HepG2 (cell line): ENCODE data around the gene CCDC124. TPM values are rescaled to one million over a fixed set of nuclear protein-coding genes. Genes with fewer than 3 reads are reported as not detected.

Source experiments
- KDM4B ChIP-seq: sonication (generic); formaldehyde crosslinking; IDR thresholded peaks from 2 replicates; pipeline ENCODE4 v1.4.0; 2020; ENCODE audit warnings: missing genetic modification reagents
- PRPF4 ChIP-seq: fragments of 200-400 bp; formaldehyde crosslinking; IDR thresholded peaks from 2 replicates; pipeline ENCODE4 v1.6.1; 2016; ENCODE audit warnings: low read length, low read depth; ENCODE audit not compliant: poor library complexity, severe bottlenecking
- PTBP1 ChIP-seq: fragments of 200-400 bp; formaldehyde crosslinking; IDR thresholded peaks from 2 replicates; pipeline ENCODE4 v1.6.1; 2018; ENCODE audit warnings: low read length, low read depth; ENCODE audit not compliant: poor library complexity, severe bottlenecking
- REPIN1 ChIP-seq: sonication (generic); formaldehyde crosslinking; IDR thresholded peaks from 2 replicates; pipeline ENCODE4 v1.8.0; 2022; ENCODE audit warnings: missing genetic modification reagents, low read depth, mild to moderate bottlenecking, borderline replicate concordance
- ZMYM3 ChIP-seq: sonication (generic); formaldehyde crosslinking; IDR thresholded peaks from 2 replicates; pipeline ENCODE4 v1.5.1; 2020; ENCODE audit warnings: mild to moderate bottlenecking, missing genetic modification reagents
- polyA plus RNA-seq, 8 experiments: library from polyadenylated mRNA; depleted of rRNA in 3 of 8; stranded (reverse) in 7 of 8; unstranded in 1 of 8; fragments of >200 nt; fragmentation: Illumina TruSeq in 4 of 8; extraction: Trizol in 4 of 8; gene quantifications; 2 replicates each; pipeline versions ENCODE4 v1.2.1 to v1.2.3, GENCODE V29; 2011 to 2016; ENCODE audit warnings: low read depth in 4 of 8, missing spikeins in 1 of 8, mixed read lengths in 1 of 8; ENCODE audit not compliant: insufficient read depth in 1 of 8
- total RNA-seq, 5 experiments: library from RNA; depleted of rRNA; stranded (reverse); fragments of >200 nt; fragmentation: Illumina TruSeq; extraction: Trizol; gene quantifications; 2 replicates each; pipeline ENCODE4 v1.2.3, GENCODE V29; 2016; ENCODE audit warnings: low read depth in 1 of 5
- TF ChIP-seq, protein P1 (sequence below): sonication (generic); formaldehyde crosslinking; IDR thresholded peaks from 2 replicates; pipeline ENCODE4 v1.4.0; 2020; ENCODE audit warnings: missing genetic modification reagents, borderline replicate concordance
- TF ChIP-seq, protein P2 (sequence below): sonication (generic); formaldehyde crosslinking; IDR thresholded peaks from 2 replicates; pipeline ENCODE4 v1.5.0; 2020; ENCODE audit warnings: missing genetic modification reagents

Gene CCDC124
- total and polyA plus RNA-seq, 2 of the 13 experiments (the other 11 are each of a cell fraction or from before 2014, with no cell fraction given) = 14.9 to 20.3 TPM

DNA sequence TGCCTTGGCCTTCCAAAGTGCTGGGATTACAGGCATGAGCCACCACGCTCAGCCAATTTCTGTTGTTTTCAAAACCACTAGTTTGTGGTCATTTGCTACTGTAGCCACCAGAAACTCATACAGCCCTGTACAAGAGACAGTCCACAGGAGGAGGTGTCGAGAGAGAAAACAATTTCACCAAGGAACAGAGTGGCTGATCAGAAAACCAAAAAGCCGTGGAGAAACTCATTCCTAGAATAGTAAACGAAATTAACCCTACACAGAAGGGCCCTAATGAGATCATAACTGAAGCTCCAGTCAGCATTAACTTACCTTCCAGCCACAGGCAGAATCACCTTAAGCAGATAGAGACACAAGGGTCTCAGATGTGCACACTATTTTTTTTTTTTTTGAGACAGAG is 3.8 kb upstream of the CCDC124 start (continued):
- TF ChIP-seq, protein P1, sequence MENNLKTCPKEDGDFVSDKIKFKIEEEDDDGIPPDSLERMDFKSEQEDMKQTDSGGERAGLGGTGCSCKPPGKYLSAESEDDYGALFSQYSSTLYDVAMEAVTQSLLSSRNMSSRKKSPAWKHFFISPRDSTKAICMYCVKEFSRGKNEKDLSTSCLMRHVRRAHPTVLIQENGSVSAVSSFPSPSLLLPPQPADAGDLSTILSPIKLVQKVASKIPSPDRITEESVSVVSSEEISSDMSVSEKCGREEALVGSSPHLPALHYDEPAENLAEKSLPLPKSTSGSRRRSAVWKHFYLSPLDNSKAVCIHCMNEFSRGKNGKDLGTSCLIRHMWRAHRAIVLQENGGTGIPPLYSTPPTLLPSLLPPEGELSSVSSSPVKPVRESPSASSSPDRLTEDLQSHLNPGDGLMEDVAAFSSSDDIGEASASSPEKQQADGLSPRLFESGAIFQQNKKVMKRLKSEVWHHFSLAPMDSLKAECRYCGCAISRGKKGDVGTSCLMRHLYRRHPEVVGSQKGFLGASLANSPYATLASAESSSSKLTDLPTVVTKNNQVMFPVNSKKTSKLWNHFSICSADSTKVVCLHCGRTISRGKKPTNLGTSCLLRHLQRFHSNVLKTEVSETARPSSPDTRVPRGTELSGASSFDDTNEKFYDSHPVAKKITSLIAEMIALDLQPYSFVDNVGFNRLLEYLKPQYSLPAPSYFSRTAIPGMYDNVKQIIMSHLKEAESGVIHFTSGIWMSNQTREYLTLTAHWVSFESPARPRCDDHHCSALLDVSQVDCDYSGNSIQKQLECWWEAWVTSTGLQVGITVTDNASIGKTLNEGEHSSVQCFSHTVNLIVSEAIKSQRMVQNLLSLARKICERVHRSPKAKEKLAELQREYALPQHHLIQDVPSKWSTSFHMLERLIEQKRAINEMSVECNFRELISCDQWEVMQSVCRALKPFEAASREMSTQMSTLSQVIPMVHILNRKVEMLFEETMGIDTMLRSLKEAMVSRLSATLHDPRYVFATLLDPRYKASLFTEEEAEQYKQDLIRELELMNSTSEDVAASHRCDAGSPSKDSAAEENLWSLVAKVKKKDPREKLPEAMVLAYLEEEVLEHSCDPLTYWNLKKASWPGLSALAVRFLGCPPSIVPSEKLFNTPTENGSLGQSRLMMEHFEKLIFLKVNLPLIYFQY (CRISPR knock-in tag) = no peak
- TF ChIP-seq ZMYM3 (no peak), PRPF4 (no peak), PTBP1 (no peak), REPIN1 (CRISPR knock-in tag) (no peak), KDM4B (CRISPR knock-in tag) (no peak)
- TF ChIP-seq, protein P2, sequence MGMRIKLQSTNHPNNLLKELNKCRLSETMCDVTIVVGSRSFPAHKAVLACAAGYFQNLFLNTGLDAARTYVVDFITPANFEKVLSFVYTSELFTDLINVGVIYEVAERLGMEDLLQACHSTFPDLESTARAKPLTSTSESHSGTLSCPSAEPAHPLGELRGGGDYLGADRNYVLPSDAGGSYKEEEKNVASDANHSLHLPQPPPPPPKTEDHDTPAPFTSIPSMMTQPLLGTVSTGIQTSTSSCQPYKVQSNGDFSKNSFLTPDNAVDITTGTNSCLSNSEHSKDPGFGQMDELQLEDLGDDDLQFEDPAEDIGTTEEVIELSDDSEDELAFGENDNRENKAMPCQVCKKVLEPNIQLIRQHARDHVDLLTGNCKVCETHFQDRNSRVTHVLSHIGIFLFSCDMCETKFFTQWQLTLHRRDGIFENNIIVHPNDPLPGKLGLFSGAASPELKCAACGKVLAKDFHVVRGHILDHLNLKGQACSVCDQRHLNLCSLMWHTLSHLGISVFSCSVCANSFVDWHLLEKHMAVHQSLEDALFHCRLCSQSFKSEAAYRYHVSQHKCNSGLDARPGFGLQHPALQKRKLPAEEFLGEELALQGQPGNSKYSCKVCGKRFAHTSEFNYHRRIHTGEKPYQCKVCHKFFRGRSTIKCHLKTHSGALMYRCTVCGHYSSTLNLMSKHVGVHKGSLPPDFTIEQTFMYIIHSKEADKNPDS = no peak
- TF ChIP-seq, all 625 proteins: peak for 0
